ENCODE results near the gene GNRH2. TPM values are rescaled to one million over a fixed set of nuclear protein-coding genes. Genes with fewer than 3 reads are reported as not detected.

The GNRH2 gene
- total and polyA plus RNA-seq, 10 of the 15 experiments (the other 5 are each of a cell fraction or from before 2014, with no cell fraction given), result 0.12 to 0.85 (median 0.31) TPM; not detected in 7

DNA sequence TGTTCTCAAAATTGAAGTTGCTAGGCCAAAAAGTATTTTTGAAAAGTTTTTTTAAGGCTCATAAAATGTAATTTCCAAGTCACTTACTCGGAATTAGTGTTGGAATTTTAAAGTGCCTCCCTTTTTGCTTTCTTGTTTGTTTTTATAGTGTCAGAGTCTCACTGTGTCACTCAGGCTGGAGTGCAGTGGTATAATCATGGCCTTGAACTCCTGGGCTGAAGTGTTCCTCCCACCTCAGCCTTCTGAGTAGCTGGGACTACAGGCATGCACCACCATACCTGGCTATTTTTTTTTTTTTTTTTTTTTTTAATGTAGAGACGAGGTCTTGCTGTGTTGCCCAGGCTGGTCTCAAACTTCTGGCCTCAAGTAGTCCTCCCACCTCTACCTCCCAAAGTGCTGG lies 40.0 kb upstream of the GNRH2 start (continued):
- TF ChIP-seq, protein P1, sequence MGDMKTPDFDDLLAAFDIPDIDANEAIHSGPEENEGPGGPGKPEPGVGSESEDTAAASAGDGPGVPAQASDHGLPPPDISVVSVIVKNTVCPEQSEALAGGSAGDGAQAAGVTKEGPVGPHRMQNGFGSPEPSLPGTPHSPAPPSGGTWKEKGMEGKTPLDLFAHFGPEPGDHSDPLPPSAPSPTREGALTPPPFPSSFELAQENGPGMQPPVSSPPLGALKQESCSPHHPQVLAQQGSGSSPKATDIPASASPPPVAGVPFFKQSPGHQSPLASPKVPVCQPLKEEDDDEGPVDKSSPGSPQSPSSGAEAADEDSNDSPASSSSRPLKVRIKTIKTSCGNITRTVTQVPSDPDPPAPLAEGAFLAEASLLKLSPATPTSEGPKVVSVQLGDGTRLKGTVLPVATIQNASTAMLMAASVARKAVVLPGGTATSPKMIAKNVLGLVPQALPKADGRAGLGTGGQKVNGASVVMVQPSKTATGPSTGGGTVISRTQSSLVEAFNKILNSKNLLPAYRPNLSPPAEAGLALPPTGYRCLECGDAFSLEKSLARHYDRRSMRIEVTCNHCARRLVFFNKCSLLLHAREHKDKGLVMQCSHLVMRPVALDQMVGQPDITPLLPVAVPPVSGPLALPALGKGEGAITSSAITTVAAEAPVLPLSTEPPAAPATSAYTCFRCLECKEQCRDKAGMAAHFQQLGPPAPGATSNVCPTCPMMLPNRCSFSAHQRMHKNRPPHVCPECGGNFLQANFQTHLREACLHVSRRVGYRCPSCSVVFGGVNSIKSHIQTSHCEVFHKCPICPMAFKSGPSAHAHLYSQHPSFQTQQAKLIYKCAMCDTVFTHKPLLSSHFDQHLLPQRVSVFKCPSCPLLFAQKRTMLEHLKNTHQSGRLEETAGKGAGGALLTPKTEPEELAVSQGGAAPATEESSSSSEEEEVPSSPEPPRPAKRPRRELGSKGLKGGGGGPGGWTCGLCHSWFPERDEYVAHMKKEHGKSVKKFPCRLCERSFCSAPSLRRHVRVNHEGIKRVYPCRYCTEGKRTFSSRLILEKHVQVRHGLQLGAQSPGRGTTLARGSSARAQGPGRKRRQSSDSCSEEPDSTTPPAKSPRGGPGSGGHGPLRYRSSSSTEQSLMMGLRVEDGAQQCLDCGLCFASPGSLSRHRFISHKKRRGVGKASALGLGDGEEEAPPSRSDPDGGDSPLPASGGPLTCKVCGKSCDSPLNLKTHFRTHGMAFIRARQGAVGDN (IDR thresholded peaks at IDR 0.05), result no peak
- TF ChIP-seq STAT1 (conservative IDR thresholded peaks at IDR 0.05), result no peak
- no peak for TF ChIP-seq ZSCAN29 (IDR thresholded peaks at IDR 0.05)
- no peak for TF ChIP-seq SUPT20H (IDR thresholded peaks at IDR 0.05; ENCODE audit: borderline replicate concordance, control insufficient read depth, low read depth, low read length)
- no peak for TF ChIP-seq ZNF207 (IDR thresholded peaks at IDR 0.05; ENCODE audit: borderline replicate concordance)

GRCh38 chr20:3010985-3011723 lies 32.3 kb upstream of the GNRH2 start:
- no peak for ATAC-seq
- ChIA-PET SMC1A (ENCODE audit: uncharacterized antibody, unreplicated experiment) (no interaction called here), RAD21 (ENCODE audit: unreplicated experiment) (interaction anchor here (1.2 kb wide), 1 partner anchor 138 kb away, joined by 3 read pairs; the partner anchor contains the start of gene PTPRA), CTCF (interaction anchor here (1.0 to 1.2 kb wide), 2 partner anchors 71 to 297 kb away, joined by 3 to 4 read pairs; no protein-coding TSS in a partner anchor), POLR2A (no interaction called here)
- TF ChIP-seq ZNF207 (IDR thresholded peaks at IDR 0.05; ENCODE audit: borderline replicate concordance) (no peak), NFIC (IDR thresholded peaks at IDR 0.05; ENCODE audit: low read depth, low read length) (no peak), IRF4 (IDR thresholded peaks at IDR 0.05; ENCODE audit: low read depth, low read length) (no peak), ZNF217 (IDR thresholded peaks at IDR 0.05) (no peak), MEF2B (IDR thresholded peaks at IDR 0.05; ENCODE audit: partially characterized antibody, poor library complexity, severe bottlenecking) (no peak), EGR1 (IDR thresholded peaks at IDR 0.05; ENCODE audit: borderline replicate concordance in 1 of 2, low read depth in 2 of 2, low read length in 2 of 2) (no peak), NFXL1 (IDR thresholded peaks at IDR 0.05; ENCODE audit: borderline replicate concordance) (no peak), SMAD5 (IDR thresholded peaks at IDR 0.05; ENCODE audit: low read depth) (no peak), CHD4 (IDR thresholded peaks at IDR 0.05) (no peak), SKIL (IDR thresholded peaks at IDR 0.05; ENCODE audit: low read depth, poor library complexity, severe bottlenecking) (no peak), RB1 (IDR thresholded peaks at IDR 0.05; ENCODE audit: borderline replicate concordance) (no peak), CBFB (IDR thresholded peaks at IDR 0.05; ENCODE audit: low read depth) (no peak)
- Histone ChIP-seq H3K9ac (ENCODE audit: control insufficient read depth, insufficient read depth, low read length) (no peak overlapping the region), H3K9me3 (replicated peaks; ENCODE audit: control insufficient read depth, insufficient read depth, low read length) (no peaks in the 10 kb centered on the region), H3K27me3 (replicated peaks in 1 of 2; ENCODE audit: control insufficient read depth in 2 of 2, insufficient read depth in 2 of 2, low read length in 1 of 2) (no peaks in the 10 kb centered on the region), H3K4me2 (ENCODE audit: control insufficient read depth, insufficient read depth) (no peak overlapping the region), H4K20me1 (ENCODE audit: control insufficient read depth, insufficient read depth) (no peaks in the 10 kb centered on the region), H3K36me3 (ENCODE audit: control insufficient read depth in 2 of 2, insufficient read depth in 2 of 2, low read length in 1 of 2) (peaks cover 0 to 15% of the 10 kb centered on the region in 2 experiments; a peak in 3 of 4 replicates), H3K4me1 (ENCODE audit: control insufficient read depth, insufficient read depth, low read length) (no peaks in the 10 kb centered on the region), H2AFZ (ENCODE audit: control insufficient read depth, low read depth, low read length) (no peak overlapping the region), H3K27ac (ENCODE audit: control insufficient read depth, insufficient read depth) (no peak overlapping the region), H3K4me3 (no peak overlapping the region), H3K79me2 (ENCODE audit: control insufficient read depth, insufficient read depth, low read length) (no peaks in the 10 kb centered on the region)
- no peak for DNase-seq (ENCODE audit: low read depth, low spot score)
- intact Hi-C loops (cut with micrococcal nuclease; ENCODE audit: unreplicated experiment) (no loop called here), in situ Hi-C loops (cut with MboI) (no loop called here)
- no TSS peak for BruUV-seq (replicated peaks)
- 53% methylated on average over 1 of the region's 1 CpG for WGBS (ENCODE audit: insufficient coverage, insufficient replicate concordance, low lambda C conversion rate, missing lambda C conversion rate)
- FAIRE-seq, result peak; percentile 18

All from GM12878 (cell line).